GM21390 (cell line): ENCODE results near the gene GNAQ.

Experiments
- ATAC-seq: cut with Tn5 transposase; IDR thresholded peaks from one replicate; pipeline ENCODE4 v1.9.1; 2021; ENCODE audit not compliant: unreplicated experiment

GNAQ gene

GRCh38 chr9:77851882-77852595, 179.6 kb downstream of the GNAQ start:
- no peak for ATAC-seq

- no peak for ATAC-seq
Observed at GRCh38 chr9:77848897-77849296, 182.7 kb downstream of the GNAQ start.

- ATAC-seq, result no peak
Observed at GRCh38 chr9:77848404-77848803, 183.2 kb downstream of the GNAQ start.

- no peak for ATAC-seq
Observed at GRCh38 chr9:77847626-77848025, 184.0 kb downstream of the GNAQ start.

DNA sequence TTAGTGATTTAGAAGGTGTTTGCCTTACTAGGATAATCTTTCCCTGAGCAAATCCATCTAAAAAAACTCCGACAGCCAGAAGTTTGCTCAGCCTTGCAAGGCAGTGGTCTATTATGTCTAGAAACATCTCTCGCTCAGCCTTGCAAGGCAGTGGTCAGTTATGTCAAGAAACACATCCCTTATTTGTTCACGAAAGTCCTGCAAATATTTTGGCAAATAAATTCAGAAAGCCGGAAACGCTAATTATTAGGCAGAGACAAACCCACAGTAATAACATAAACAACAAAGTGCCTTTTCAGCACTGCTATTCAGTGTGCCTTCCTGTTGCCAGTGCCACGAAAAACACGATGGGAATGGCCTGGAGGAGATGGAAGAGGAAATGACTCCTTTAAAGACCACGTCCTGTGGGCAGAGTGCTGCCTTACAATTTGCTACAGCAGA, 184.5 kb downstream of the GNAQ start:
- no peak for ATAC-seq

GRCh38 chr9:77844415-77844814, 187.2 kb downstream of the GNAQ start:
- ATAC-seq, result no peak

GRCh38 chr9:77843871-77844155, 187.8 kb downstream of the GNAQ start:
- ATAC-seq, result no peak

- ATAC-seq, result no peak
Observed at GRCh38 chr9:77843076-77843870, 188.3 kb downstream of the GNAQ start.

DNA sequence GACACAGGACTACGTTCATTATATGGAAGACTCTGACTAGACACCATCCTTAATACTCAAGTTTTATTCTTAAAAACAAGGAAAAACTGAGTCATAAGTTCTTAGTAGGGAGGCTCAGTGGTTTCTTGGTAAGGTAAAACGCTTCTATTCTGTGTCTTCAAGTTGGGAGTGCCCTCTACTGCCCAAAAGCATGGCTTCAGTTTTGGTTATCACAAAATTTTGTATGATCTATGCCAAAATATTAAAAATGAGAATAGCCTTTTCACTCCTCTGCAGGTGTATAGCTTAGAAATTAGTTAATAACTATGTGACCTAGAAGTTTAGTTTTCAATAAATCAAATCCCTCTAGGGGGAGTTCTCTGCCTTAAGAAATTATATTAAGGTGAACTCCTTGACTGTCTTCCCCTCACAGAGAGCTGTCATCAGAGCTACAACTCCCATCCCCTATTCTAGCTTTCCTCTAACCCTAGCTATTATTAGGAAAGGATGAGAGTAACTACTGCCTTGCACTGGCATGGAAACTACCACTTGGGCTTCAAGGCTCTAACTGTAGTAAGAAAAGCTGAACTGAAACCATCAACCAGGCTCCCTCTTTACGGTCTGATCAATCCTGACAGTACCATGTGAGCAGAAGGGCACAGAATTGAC, 189.7 kb downstream of the GNAQ start:
- peak; percentile 83 for ATAC-seq

DNA sequence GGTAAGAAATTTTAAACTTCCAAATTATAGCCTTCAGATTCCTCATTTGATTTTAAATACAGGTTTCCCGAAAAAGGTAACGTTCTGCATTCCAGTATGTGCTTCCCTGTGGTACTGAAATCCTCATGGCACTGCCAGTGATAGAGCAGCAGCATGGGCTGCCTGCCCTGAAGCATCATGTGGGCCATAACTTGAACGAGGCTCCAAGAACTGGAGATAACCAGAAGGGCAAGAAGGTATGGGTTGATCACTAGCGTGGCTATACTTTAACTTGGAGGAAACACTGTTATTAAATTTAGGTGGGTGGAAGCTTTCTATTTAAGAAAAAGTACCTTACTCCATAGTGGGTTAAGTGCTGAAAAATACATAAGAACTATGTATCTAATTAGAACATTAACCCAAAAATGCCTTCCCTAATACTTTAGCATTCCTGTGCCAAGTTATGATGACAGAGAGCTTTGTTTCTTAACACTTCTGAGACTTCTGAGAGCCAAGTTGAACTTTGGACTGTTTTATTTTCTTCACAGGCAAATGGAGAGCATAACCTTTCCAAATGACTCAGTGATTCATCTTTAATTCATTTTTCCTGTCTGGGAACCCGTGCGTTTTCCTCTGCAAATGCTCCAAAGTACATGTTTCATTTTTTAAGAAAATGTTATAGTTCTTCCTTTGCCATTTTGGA, 192.0 kb downstream of the GNAQ start:
- no peak for ATAC-seq

GRCh38 chr9:77838986-77839385, 192.6 kb downstream of the GNAQ start:
- no peak for ATAC-seq

DNA sequence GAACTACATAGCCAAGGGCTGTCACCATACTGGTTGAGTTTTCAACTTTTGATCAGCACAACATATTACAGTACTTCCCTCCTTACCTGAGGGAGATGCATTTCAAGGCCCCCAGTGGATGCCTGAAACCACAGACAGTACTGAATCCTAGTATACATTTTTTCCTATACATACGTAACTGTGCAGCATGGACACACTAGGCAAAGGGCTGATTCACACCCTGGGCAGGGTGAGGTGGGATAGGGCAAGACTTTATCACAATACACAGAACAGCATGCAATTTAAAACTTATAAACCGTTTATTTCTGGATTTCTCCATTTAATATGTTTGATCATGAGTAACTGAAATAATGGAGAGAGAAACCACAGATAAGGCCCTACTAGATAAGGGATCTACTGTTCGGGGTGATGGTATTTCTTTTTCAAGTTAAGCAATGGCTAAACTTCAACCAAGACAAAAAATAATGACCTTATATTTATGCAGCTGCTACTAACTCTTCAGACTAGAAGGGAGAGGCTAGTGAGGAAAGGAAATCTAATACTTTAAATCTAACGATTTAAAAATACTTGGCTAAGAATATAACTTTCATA, 196.6 kb downstream of the GNAQ start:
- ATAC-seq, result no peak

- ATAC-seq, result no peak
Observed at GRCh38 chr9:77833561-77834429, 197.8 kb downstream of the GNAQ start.

DNA sequence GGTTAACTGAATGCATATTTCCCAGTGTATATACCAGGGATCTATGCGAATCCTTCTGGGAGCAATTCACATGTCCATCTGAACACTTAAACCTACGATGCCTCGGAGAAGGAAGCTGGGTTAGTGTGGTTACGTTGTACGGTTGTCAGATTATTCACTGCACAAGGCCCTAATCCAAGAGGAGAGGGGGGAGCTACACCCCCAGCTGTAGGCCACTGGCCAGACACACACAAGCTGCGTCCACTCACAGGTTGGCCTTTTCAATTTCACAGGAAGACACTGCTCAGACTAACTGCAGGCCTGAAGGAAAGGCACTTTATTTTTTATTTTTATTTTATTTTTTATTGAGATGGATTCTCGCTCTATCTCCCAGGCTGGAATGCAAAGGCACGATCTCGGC, 199.0 kb downstream of the GNAQ start:
- no peak for ATAC-seq

GRCh38 chr9:77831781-77832180, 199.8 kb downstream of the GNAQ start:
- ATAC-seq, result no peak

GRCh38 chr9:77830618-77831285, 200.9 kb downstream of the GNAQ start:
- no peak for ATAC-seq

- no peak for ATAC-seq
Observed at GRCh38 chr9:77829420-77829819, 202.2 kb downstream of the GNAQ start.

- peak; percentile 84 for ATAC-seq
Observed at GRCh38 chr9:77827104-77827784, 204.4 kb downstream of the GNAQ start.

DNA sequence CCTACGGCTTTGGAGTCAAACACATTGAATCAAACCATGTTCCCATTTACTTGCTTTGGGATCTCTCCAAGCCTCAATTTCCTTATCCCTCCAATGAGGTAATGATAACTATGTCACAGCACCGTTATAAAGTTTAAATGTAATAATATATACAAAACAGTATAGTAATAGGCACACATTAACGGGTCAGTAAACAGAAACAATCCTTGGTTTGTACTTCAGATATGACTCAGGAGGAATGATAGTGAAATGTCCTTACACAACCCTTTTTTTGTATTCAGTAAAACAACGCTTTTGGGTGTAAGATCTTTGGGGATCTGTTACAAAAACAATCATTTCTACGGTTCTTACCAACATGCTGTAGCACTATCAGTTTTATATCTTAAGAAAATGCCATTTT, 205.0 kb downstream of the GNAQ start:
- ATAC-seq, result no peak
